ENCODE measurements around the gene MXRA8. TPM values are rescaled to one million over a fixed set of nuclear protein-coding genes. Genes with fewer than 3 reads are reported as not detected.

The MXRA8 gene
- total RNA-seq, 4 donors from 2014 or later = 18.6 to 43.5 (median 21.9) TPM

GRCh38 chr1:1315435-1315954 lies 42.9 kb downstream of the MXRA8 start:
- Histone ChIP-seq H3K4me1 (peaks cover 34% of the 10 kb centered on the region), H3K27me3 (no peaks in the 10 kb centered on the region), H3K36me3 (peaks cover 63% of the 10 kb centered on the region), H3K4me3 (no peak overlapping the region), H3K9me3 (no peaks in the 10 kb centered on the region), H3K27ac (no peak overlapping the region)
- TF ChIP-seq EP300 (IDR thresholded peaks at IDR 0.05) = no peak
- TF ChIP-seq POLR2AphosphoS5 (IDR thresholded peaks at IDR 0.05) = no peak
- no peak for TF ChIP-seq POLR2A (IDR thresholded peaks at IDR 0.05)
- DNase-seq (ENCODE audit: low spot score in 2 of 2) = no peak
- WGBS = 53% methylated on average over 10 of the region's 26 CpGs

- H3K9me3 ChIP-seq = no peaks in the 10 kb centered on the region
- H3K27ac ChIP-seq = no peak overlapping the region
- no peaks in the 10 kb centered on the region for H3K27me3 ChIP-seq
- no peak for DNase-seq (ENCODE audit: low spot score in 2 of 2)
- WGBS = 91% methylated on average over 21 of the region's 23 CpGs
- no peak overlapping the region for H3K4me3 ChIP-seq
- peaks cover 56% of the 10 kb centered on the region for H3K36me3 ChIP-seq
- TF ChIP-seq CTCF (IDR thresholded peaks at IDR 0.05) (no peak), POLR2AphosphoS5 (IDR thresholded peaks at IDR 0.05) (no peak)
- H3K4me1 ChIP-seq = peaks cover 38% of the 10 kb centered on the region
Measured at GRCh38 chr1:1314678-1315335, 43.5 kb downstream of the MXRA8 start.

- no peak overlapping the region for H3K4me3 ChIP-seq
- H3K27ac ChIP-seq = no peak overlapping the region
- H3K4me1 ChIP-seq = peaks cover 44% of the 10 kb centered on the region
- peaks cover 56% of the 10 kb centered on the region for H3K36me3 ChIP-seq
- TF ChIP-seq EP300 (IDR thresholded peaks at IDR 0.05) (no peak), CTCF (IDR thresholded peaks at IDR 0.05) (no peak)
- no peak for DNase-seq (ENCODE audit: low spot score in 2 of 2)
- no peaks in the 10 kb centered on the region for H3K9me3 ChIP-seq
- WGBS = 79% methylated on average over 4 of the region's 15 CpGs
- no peaks in the 10 kb centered on the region for H3K27me3 ChIP-seq
Measured at GRCh38 chr1:1314237-1314586, 44.1 kb downstream of the MXRA8 start.

GRCh38 chr1:1313500-1314236 lies 44.7 kb downstream of the MXRA8 start:
- no peak overlapping the region for H3K27ac ChIP-seq
- peaks cover 43% of the 10 kb centered on the region for H3K4me1 ChIP-seq
- WGBS = 92% methylated on average over 14 of the region's 37 CpGs
- H3K27me3 ChIP-seq = no peaks in the 10 kb centered on the region
- no peaks in the 10 kb centered on the region for H3K9me3 ChIP-seq
- no peak for TF ChIP-seq POLR2AphosphoS5 (IDR thresholded peaks at IDR 0.05)
- no peak for TF ChIP-seq POLR2A (IDR thresholded peaks at IDR 0.05)
- TF ChIP-seq EP300 (IDR thresholded peaks at IDR 0.05) = no peak
- no peak for TF ChIP-seq CTCF (IDR thresholded peaks at IDR 0.05)
- peaks cover 51% of the 10 kb centered on the region for H3K36me3 ChIP-seq
- no peak overlapping the region for H3K4me3 ChIP-seq
- DNase-seq (ENCODE audit: low spot score in 2 of 2) = no peak

- no peaks in the 10 kb centered on the region for H3K27me3 ChIP-seq
- WGBS = 91% methylated on average over 22 of the region's 49 CpGs
- TF ChIP-seq CTCF (IDR thresholded peaks at IDR 0.05) (no peak), POLR2AphosphoS5 (IDR thresholded peaks at IDR 0.05) (no peak), POLR2A (IDR thresholded peaks at IDR 0.05) (no peak), EP300 (IDR thresholded peaks at IDR 0.05) (no peak)
- H3K36me3 ChIP-seq = peaks cover 51% of the 10 kb centered on the region
- no peak overlapping the region for H3K27ac ChIP-seq
- H3K4me1 ChIP-seq = peaks cover 33% of the 10 kb centered on the region
- no peaks in the 10 kb centered on the region for H3K9me3 ChIP-seq
- no peak for DNase-seq (ENCODE audit: low spot score in 2 of 2)
- no peak overlapping the region for H3K4me3 ChIP-seq
Measured at GRCh38 chr1:1312450-1313314, 45.7 kb downstream of the MXRA8 start.
